HepG2 (cell line): ENCODE data around the gene CEBPA. TPM values are rescaled to one million over a fixed set of nuclear protein-coding genes. Genes with fewer than 3 reads are reported as not detected.
A peak's percentile ranks its signal among the peaks of the same experiment; 100 is the strongest.

Source experiments
- HHEX ChIP-seq: IDR thresholded peaks from 2 replicates; pipeline ENCODE4 v1.6.1; 2016; ENCODE audit warnings: control low read depth
- KLF15 ChIP-seq: sonication (generic); formaldehyde crosslinking; IDR thresholded peaks from 2 replicates; pipeline ENCODE4 v1.8.1; 2023; ENCODE audit warnings: borderline replicate concordance, mild to moderate bottlenecking, inconsistent platforms, missing genetic modification reagents, mixed read lengths
- RBAK ChIP-seq: sonication (generic); formaldehyde crosslinking; IDR thresholded peaks from 2 replicates; pipeline ENCODE4 v1.5.1; 2020; ENCODE audit warnings: mild to moderate bottlenecking, missing genetic modification reagents
- ZFP36 ChIP-seq: fragments of 150-350 bp; IDR thresholded peaks from 2 replicates; pipeline ENCODE4 v1.6.1; 2018; ENCODE audit warnings: borderline replicate concordance, low read length, low read depth; ENCODE audit not compliant: partially characterized antibody
- ZNF337 ChIP-seq: sonication (generic); formaldehyde crosslinking; IDR thresholded peaks from 2 replicates; pipeline ENCODE4 v1.5.1; 2020; ENCODE audit warnings: missing genetic modification reagents, low read depth, mild to moderate bottlenecking, borderline replicate concordance
- ZNF33B ChIP-seq: sonication (generic); formaldehyde crosslinking; IDR thresholded peaks from 2 replicates; pipeline ENCODE4 v1.5.1; 2020; ENCODE audit warnings: mild to moderate bottlenecking, missing genetic modification reagents
- ZNF546 ChIP-seq: sonication (generic); formaldehyde crosslinking; conservative IDR thresholded peaks from 2 replicates; pipeline ENCODE4 v1.8.1; 2023; ENCODE audit warnings: mild to moderate bottlenecking, missing genetic modification reagents
- ZNF678 ChIP-seq: sonication (generic); formaldehyde crosslinking; IDR thresholded peaks from 2 replicates; pipeline ENCODE4 v1.4.0; 2020; ENCODE audit warnings: mild to moderate bottlenecking, missing genetic modification reagents
- polyA plus RNA-seq, 8 experiments: library from polyadenylated mRNA; depleted of rRNA in 3 of 8; stranded (reverse) in 7 of 8; unstranded in 1 of 8; fragments of >200 nt; fragmentation: Illumina TruSeq in 4 of 8; extraction: Trizol in 4 of 8; gene quantifications; 2 replicates each; pipeline versions ENCODE4 v1.2.1 to v1.2.3, GENCODE V29; 2011 to 2016; ENCODE audit warnings: low read depth in 4 of 8, missing spikeins in 1 of 8, mixed read lengths in 1 of 8; ENCODE audit not compliant: insufficient read depth in 1 of 8
- total RNA-seq, 5 experiments: library from RNA; depleted of rRNA; stranded (reverse); fragments of >200 nt; fragmentation: Illumina TruSeq; extraction: Trizol; gene quantifications; 2 replicates each; pipeline ENCODE4 v1.2.3, GENCODE V29; 2016; ENCODE audit warnings: low read depth in 1 of 5
- TF ChIP-seq, protein P1 (sequence below): sonication (generic); formaldehyde crosslinking; IDR thresholded peaks from 2 replicates; pipeline ENCODE4 v1.8.0; 2022; ENCODE audit warnings: mild to moderate bottlenecking, missing genetic modification reagents, moderate library complexity
- TF ChIP-seq, protein P2 (sequence below): sonication (generic); formaldehyde crosslinking; IDR thresholded peaks from 2 replicates; pipeline ENCODE4 v1.5.1; 2020; ENCODE audit warnings: mild to moderate bottlenecking, missing genetic modification reagents, borderline replicate concordance
- TF ChIP-seq, protein P3 (sequence below): sonication (generic); formaldehyde crosslinking; IDR thresholded peaks from 2 replicates; pipeline ENCODE4 v1.4.0; 2020; ENCODE audit warnings: mild to moderate bottlenecking, low read depth, missing genetic modification reagents
- TF ChIP-seq, protein P4 (sequence below): sonication (generic); formaldehyde crosslinking; IDR thresholded peaks from 2 replicates; pipeline ENCODE4 v1.4.0; 2020; ENCODE audit warnings: missing genetic modification reagents, borderline replicate concordance
- TF ChIP-seq, protein P5 (sequence below), 2 experiments: sonication (generic) in 1 of 2; formaldehyde crosslinking in 1 of 2; IDR thresholded peaks; 2 replicates each; pipeline versions ENCODE4 v1.4.0 to v1.6.1; 2018 to 2020; ENCODE audit warnings: missing genetic modification reagents in 2 of 2, borderline replicate concordance in 1 of 2, low read depth in 1 of 2, mild to moderate bottlenecking in 1 of 2, missing biosample characterization in 1 of 2
- TF ChIP-seq, protein P6 (sequence below): sonication (generic); formaldehyde crosslinking; conservative IDR thresholded peaks from 2 replicates; pipeline ENCODE4 v1.8.0; 2022; ENCODE audit warnings: mild to moderate bottlenecking, moderate library complexity, missing genetic modification reagents
- TF ChIP-seq, protein P7 (sequence below): sonication (generic); formaldehyde crosslinking; IDR thresholded peaks from 2 replicates; pipeline ENCODE4 v1.5.0; 2020; ENCODE audit warnings: mild to moderate bottlenecking, low read depth, missing genetic modification reagents, borderline replicate concordance
- TF ChIP-seq, protein P8 (sequence below): IDR thresholded peaks from 2 replicates; pipeline ENCODE4 v1.6.1; 2016; ENCODE audit warnings: missing biosample characterization, missing genetic modification reagents, low read depth

Gene CEBPA
- total and polyA plus RNA-seq, 2 of the 13 experiments (the other 11 are each of a cell fraction or from before 2014, with no cell fraction given), result 24.8 to 103 TPM

DNA sequence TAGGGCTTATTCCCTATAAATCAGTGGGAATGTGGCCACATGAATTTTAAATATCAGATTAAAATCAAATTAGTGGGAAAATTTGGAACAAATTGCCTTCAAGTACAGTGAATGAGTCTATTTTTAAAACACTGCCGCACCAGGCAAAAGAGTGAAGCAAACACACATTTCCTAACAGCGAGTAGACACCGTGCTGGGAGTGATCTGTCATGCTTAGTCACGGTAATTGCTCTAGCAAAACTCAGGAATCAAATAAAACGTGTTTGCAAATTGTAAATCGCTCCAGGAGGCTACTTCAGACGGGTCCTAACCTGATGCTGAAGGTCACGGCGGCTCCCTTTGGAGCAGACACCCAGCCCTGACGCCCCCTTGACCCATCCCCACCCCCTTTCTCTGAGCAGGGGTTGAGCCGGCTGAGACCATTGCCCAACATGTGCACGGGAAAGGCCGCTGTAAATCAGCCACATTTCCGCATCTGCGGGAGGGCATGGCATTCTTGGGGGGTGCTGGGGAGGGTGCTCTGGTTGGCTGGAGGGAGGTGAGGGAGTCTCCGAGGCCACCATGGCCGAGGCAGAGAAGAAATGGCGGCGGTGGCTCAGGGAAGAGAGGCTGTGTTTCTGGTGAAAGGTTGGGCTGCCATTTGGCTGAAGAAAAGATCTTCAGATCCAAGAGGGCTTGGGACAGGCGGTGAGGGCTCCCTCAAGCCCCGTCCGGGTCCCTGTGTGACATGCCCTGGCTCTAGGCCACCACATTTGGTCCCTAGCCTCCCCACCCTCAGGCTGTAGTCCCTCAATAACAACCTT lies 8.9 kb downstream of the CEBPA start (continued):
- TF ChIP-seq, protein P1, sequence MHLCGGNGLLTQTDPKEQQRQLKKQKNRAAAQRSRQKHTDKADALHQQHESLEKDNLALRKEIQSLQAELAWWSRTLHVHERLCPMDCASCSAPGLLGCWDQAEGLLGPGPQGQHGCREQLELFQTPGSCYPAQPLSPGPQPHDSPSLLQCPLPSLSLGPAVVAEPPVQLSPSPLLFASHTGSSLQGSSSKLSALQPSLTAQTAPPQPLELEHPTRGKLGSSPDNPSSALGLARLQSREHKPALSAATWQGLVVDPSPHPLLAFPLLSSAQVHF, result no peak
- TF ChIP-seq, protein P2, sequence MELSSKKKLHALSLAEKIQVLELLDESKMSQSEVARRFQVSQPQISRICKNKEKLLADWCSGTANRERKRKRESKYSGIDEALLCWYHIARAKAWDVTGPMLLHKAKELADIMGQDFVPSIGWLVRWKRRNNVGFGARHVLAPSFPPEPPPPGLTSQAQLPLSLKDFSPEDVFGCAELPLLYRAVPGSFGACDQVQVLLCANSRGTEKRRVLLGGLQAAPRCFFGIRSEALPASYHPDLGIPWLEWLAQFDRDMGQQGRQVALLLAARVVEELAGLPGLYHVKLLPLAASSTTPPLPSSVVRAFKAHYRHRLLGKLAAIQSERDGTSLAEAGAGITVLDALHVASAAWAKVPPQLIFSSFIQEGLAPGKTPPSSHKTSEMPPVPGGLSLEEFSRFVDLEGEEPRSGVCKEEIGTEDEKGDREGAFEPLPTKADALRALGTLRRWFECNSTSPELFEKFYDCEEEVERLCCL, result no peak
- no peak for TF ChIP-seq ZNF337 (CRISPR knock-in tag)
- no peak for TF ChIP-seq HHEX (CRISPR knock-in tag)
- TF ChIP-seq, protein P3, sequence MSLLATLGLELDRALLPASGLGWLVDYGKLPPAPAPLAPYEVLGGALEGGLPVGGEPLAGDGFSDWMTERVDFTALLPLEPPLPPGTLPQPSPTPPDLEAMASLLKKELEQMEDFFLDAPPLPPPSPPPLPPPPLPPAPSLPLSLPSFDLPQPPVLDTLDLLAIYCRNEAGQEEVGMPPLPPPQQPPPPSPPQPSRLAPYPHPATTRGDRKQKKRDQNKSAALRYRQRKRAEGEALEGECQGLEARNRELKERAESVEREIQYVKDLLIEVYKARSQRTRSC (CRISPR knock-in tag), result no peak
- TF ChIP-seq, protein P4, sequence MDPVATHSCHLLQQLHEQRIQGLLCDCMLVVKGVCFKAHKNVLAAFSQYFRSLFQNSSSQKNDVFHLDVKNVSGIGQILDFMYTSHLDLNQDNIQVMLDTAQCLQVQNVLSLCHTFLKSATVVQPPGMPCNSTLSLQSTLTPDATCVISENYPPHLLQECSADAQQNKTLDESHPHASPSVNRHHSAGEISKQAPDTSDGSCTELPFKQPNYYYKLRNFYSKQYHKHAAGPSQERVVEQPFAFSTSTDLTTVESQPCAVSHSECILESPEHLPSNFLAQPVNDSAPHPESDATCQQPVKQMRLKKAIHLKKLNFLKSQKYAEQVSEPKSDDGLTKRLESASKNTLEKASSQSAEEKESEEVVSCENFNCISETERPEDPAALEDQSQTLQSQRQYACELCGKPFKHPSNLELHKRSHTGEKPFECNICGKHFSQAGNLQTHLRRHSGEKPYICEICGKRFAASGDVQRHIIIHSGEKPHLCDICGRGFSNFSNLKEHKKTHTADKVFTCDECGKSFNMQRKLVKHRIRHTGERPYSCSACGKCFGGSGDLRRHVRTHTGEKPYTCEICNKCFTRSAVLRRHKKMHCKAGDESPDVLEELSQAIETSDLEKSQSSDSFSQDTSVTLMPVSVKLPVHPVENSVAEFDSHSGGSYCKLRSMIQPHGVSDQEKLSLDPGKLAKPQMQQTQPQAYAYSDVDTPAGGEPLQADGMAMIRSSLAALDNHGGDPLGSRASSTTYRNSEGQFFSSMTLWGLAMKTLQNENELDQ, result no peak
- TF ChIP-seq, protein P5, sequence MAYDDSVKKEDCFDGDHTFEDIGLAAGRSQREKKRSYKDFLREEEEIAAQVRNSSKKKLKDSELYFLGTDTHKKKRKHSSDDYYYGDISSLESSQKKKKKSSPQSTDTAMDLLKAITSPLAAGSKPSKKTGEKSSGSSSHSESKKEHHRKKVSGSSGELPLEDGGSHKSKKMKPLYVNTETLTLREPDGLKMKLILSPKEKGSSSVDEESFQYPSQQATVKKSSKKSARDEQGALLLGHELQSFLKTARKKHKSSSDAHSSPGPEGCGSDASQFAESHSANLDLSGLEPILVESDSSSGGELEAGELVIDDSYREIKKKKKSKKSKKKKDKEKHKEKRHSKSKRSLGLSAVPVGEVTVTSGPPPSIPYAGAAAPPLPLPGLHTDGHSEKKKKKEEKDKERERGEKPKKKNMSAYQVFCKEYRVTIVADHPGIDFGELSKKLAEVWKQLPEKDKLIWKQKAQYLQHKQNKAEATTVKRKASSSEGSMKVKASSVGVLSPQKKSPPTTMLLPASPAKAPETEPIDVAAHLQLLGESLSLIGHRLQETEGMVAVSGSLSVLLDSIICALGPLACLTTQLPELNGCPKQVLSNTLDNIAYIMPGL (CRISPR knock-in tag; IDR thresholded peaks at IDR 0.05; ENCODE audit: borderline replicate concordance in 1 of 2, low read depth in 1 of 2), result peak in 1 of 2 experiments; percentile 29; a peak in 1 of 4 replicates
- no peak for TF ChIP-seq ZNF546
- TF ChIP-seq, protein P6, sequence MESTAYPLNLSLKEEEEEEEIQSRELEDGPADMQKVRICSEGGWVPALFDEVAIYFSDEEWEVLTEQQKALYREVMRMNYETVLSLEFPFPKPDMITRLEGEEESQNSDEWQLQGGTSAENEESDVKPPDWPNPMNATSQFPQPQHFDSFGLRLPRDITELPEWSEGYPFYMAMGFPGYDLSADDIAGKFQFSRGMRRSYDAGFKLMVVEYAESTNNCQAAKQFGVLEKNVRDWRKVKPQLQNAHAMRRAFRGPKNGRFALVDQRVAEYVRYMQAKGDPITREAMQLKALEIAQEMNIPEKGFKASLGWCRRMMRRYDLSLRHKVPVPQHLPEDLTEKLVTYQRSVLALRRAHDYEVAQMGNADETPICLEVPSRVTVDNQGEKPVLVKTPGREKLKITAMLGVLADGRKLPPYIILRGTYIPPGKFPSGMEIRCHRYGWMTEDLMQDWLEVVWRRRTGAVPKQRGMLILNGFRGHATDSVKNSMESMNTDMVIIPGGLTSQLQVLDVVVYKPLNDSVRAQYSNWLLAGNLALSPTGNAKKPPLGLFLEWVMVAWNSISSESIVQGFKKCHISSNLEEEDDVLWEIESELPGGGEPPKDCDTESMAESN (CRISPR knock-in tag), result peak; percentile 34; the same call in 1 of the 2 replicates
- no peak for TF ChIP-seq RBAK
- no peak for TF ChIP-seq ZFP36
- TF ChIP-seq, protein P7, sequence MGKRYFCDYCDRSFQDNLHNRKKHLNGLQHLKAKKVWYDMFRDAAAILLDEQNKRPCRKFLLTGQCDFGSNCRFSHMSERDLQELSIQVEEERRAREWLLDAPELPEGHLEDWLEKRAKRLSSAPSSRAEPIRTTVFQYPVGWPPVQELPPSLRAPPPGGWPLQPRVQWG (CRISPR knock-in tag), result no peak
- TF ChIP-seq, protein P8, sequence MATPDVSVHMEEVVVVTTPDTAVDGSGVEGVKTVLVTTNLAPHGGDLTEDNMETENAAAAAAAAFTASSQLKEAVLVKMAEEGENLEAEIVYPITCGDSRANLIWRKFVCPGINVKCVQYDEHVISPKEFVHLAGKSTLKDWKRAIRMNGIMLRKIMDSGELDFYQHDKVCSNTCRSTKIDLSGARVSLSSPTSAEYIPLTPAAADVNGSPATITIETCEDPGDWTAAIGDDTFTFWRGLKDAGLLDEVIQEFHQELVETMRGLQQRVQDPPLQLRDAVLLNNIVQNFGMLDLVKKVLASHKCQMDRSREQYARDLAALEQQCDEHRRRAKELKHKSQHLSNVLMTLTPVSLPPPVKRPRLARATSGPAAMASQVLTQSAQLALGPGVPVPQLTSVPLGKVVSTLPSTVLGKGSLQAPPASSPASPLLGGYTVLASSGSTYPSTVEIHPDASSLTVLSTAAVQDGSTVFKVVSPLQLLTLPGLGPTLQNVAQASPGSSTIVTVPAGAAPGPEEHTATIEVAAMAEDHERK, result no peak
- TF ChIP-seq ZNF678, result no peak
- TF ChIP-seq KLF15 (CRISPR knock-in tag), result no peak
- TF ChIP-seq ZNF33B (CRISPR knock-in tag), result 0 out of 2 replicates have a peak, but pooled peaks have one; percentile 65
